A673 (cell line): ENCODE results near the gene DCX. TPM values are rescaled to one million over a fixed set of nuclear protein-coding genes. Genes with fewer than 3 reads are reported as not detected.

ENCODE experiments used
- BruUV-seq: library from RNA; stranded (reverse); fragments of 400-500 nt; replicated peaks from 2 replicates; lab custom pipeline; 2021; lab: Mats Ljungman, UMichigan
- CTCF ChIA-PET: fragments of 300-600 bp; sonication (Branson Sonifier 250); formaldehyde crosslinking; loops from one replicate; lab custom pipeline; 2022; ENCODE audit warnings: antibody characterized with exemption; lab: Charles Lee
- POLR2A ChIA-PET: fragments of 300-600 bp; sonication (Branson Sonifier 250); formaldehyde crosslinking; loops from one replicate; lab custom pipeline; 2022; ENCODE audit warnings: antibody characterized with exemption; ENCODE audit not compliant: low non-redundant PET; lab: Charles Lee
- DNase-seq: peaks from one replicate; pipeline ENCODE4 v3.0.0-alpha.2; 2015; ENCODE audit warnings: low spot score
- H3K27ac ChIP-seq: fragments of 200-600 bp; sonication (generic); 2 replicates; pipeline ENCODE4 v1.5.1; 2016; ENCODE audit warnings: mixed run types, low read depth, mild to moderate bottlenecking, mixed read lengths, antibody characterized with exemption, low read length; ENCODE audit not compliant: poor library complexity, severe bottlenecking
- H3K27me3 ChIP-seq: fragments of 200-600 bp; sonication (generic); replicated peaks from 2 replicates; pipeline ENCODE4 v1.6.1; 2017; ENCODE audit warnings: mixed run types, low read depth, mild to moderate bottlenecking, mixed read lengths, antibody characterized with exemption, low read length; ENCODE audit not compliant: insufficient read depth, poor library complexity
- H3K36me3 ChIP-seq: fragments of 200-600 bp; sonication (generic); 2 replicates; pipeline ENCODE4 v1.6.1; 2016; ENCODE audit warnings: mixed run types, mild to moderate bottlenecking, mixed read lengths, antibody characterized with exemption, low read length; ENCODE audit not compliant: insufficient read depth, poor library complexity, severe bottlenecking
- H3K4me1 ChIP-seq: fragments of 200-600 bp; sonication (generic); 2 replicates; pipeline ENCODE4 v1.6.1; 2017; ENCODE audit warnings: mixed run types, mild to moderate bottlenecking, mixed read lengths, antibody characterized with exemption, low read length; ENCODE audit not compliant: insufficient read depth, poor library complexity, severe bottlenecking
- H3K4me3 ChIP-seq: fragments of 200-600 bp; sonication (generic); 2 replicates; pipeline ENCODE4 v1.5.1; 2016; ENCODE audit warnings: low read depth, mixed run types, mild to moderate bottlenecking, mixed read lengths, low read length; ENCODE audit not compliant: poor library complexity, severe bottlenecking
- H3K9me3 ChIP-seq: fragments of 200-600 bp; sonication (generic); 2 replicates; pipeline ENCODE4 v1.6.1; 2016; ENCODE audit warnings: mixed run types, low read depth, mild to moderate bottlenecking, mixed read lengths, antibody characterized with exemption, low read length; ENCODE audit not compliant: poor library complexity, severe bottlenecking
- CTCF ChIP-seq: fragments of 300-800, 200-600 bp; sonication (generic); conservative IDR thresholded peaks from 2 replicates; pipeline ENCODE4 v1.5.1; 2017; ENCODE audit warnings: low read depth, mild to moderate bottlenecking, antibody characterized with exemption, low read length, moderate library complexity, mixed read lengths
- EZH2 ChIP-seq: fragments of 200-600 bp; sonication (generic); IDR thresholded peaks from 2 replicates; pipeline ENCODE4 v1.6.1; 2017; ENCODE audit warnings: borderline replicate concordance, low read depth, mild to moderate bottlenecking, mixed read lengths, antibody characterized with exemption, low read length; ENCODE audit not compliant: poor library complexity, severe bottlenecking
- intact Hi-C: fragments of 100-400 bp; cut with micrococcal nuclease; formaldehyde crosslinking; loops from one replicate; pipeline ENCODE4 v1.10.0; 2022; ENCODE audit not compliant: unreplicated experiment
- total RNA-seq: library from RNA; stranded (reverse); gene quantifications from 2 replicates; pipeline ENCODE4 v1.2.3, GENCODE V29; 2021

Gene DCX
- total RNA-seq, 1 experiment from 2014 or later: not detected

GRCh38 chrX:111264385-111264784 is 147.6 kb downstream of the DCX start:
- ChIA-PET POLR2A (no interaction called here), CTCF (no interaction called here)
- no TSS peak for BruUV-seq
- Histone ChIP-seq H3K4me3 (no peak overlapping the region), H3K27ac (no peak overlapping the region), H3K27me3 (peaks cover 14% of the 10 kb centered on the region), H3K36me3 (no peaks in the 10 kb centered on the region), H3K9me3 (no peaks in the 10 kb centered on the region), H3K4me1 (no peaks in the 10 kb centered on the region)
- TF ChIP-seq EZH2: no peak
- TF ChIP-seq CTCF: no peak
- intact Hi-C loops: loop anchor here (10.0 kb wide), 1 partner anchor 180 kb away; no protein-coding TSS in a partner anchor
- DNase-seq: no peak

GRCh38 chrX:111262086-111262485 is 149.9 kb downstream of the DCX start:
- DNase-seq: no peak
- no peaks in the 10 kb centered on the region for H3K4me1 ChIP-seq
- peaks cover 8% of the 10 kb centered on the region for H3K27me3 ChIP-seq
- no TSS peak for BruUV-seq
- H3K27ac ChIP-seq: no peak overlapping the region
- CTCF ChIA-PET: no interaction called here
- H3K4me3 ChIP-seq: no peak overlapping the region
- intact Hi-C loops: loop anchor here (10.0 kb wide), 1 partner anchor 183 kb away; no protein-coding TSS in a partner anchor
- POLR2A ChIA-PET: no interaction called here
- no peak for TF ChIP-seq EZH2
- no peak for TF ChIP-seq CTCF
- no peaks in the 10 kb centered on the region for H3K36me3 ChIP-seq
- no peaks in the 10 kb centered on the region for H3K9me3 ChIP-seq

- CTCF ChIA-PET: no interaction called here
- no peak overlapping the region for H3K4me3 ChIP-seq
- intact Hi-C loops: loop anchor here (10.0 kb wide), 1 partner anchor 184 kb away; no protein-coding TSS in a partner anchor
Observed at GRCh38 chrX:111260451-111260850, 151.5 kb downstream of the DCX start.

More at GRCh38 chrX:111260451-111260850, 151.5 kb downstream of the DCX start:
- Histone ChIP-seq H3K27me3 (no peaks in the 10 kb centered on the region), H3K36me3 (no peaks in the 10 kb centered on the region), H3K4me1 (no peaks in the 10 kb centered on the region), H3K27ac (no peak overlapping the region), H3K9me3 (no peaks in the 10 kb centered on the region)
- no peak for TF ChIP-seq EZH2
- no peak for TF ChIP-seq CTCF
- BruUV-seq: no TSS peak
- POLR2A ChIA-PET: no interaction called here
- DNase-seq: no peak
